PC-9 (cell line): ENCODE data around the gene MBNL2.

ENCODE experiments used
- CTCF ChIP-seq: fragments of 200-600 bp; sonication (generic); conservative IDR thresholded peaks from 2 replicates; pipeline ENCODE4 v1.6.1; 2017; ENCODE audit warnings: mixed run types, antibody characterized with exemption, mild to moderate bottlenecking, moderate library complexity
- EZH2 ChIP-seq: fragments of 200-600 bp; sonication (generic); IDR thresholded peaks from 2 replicates; pipeline ENCODE4 v1.8.0; 2017; ENCODE audit warnings: antibody characterized with exemption, low read depth

GRCh38 chr13:97286317-97287046 lies 64.3 kb downstream of the MBNL2 start:
- TF ChIP-seq CTCF, result no peak
- no peak for TF ChIP-seq EZH2
